Measurements from ENCODE around the gene MRPL36.

MRPL36 gene

GRCh38 chr5:1827025-1827885 lies 27.6 kb upstream of the MRPL36 start:
- Histone ChIP-seq H3K36me3 (peaks cover 17 to 49% (median 39%) of the 10 kb centered on the region in 11 experiments), H4K20me1 (peaks cover 0 to 60% (median 14%) of the 10 kb centered on the region in 11 experiments; a peak in 11 of 22 replicates), H3K9me3 (replicated peaks in 1 of 11) (no peaks in the 10 kb centered on the region), H3K27ac (no peak overlapping the region), H3K27me3 (peaks cover 0 to 15% (median 0%) of the 10 kb centered on the region in 11 experiments; a peak in 4 of 22 replicates), H3K9ac (no peak overlapping the region), H3K4me3 (no peak overlapping the region), H3K4me2 (peak overlapping the region in 4 of 11 experiments; percentile 18 to 34 (median 21); a peak in 5 of 22 replicates), H3K4me1 (peaks cover 4 to 23% (median 16%) of the 10 kb centered on the region in 10 experiments; a peak in 17 of 20 replicates)
- TF ChIP-seq Cebpa-rat (IDR thresholded peaks at IDR 0.05): no peak

- H3K27me3 ChIP-seq: peaks cover 0 to 6% (median 0%) of the 10 kb centered on the region in 11 experiments; a peak in 2 of 22 replicates
- H3K36me3 ChIP-seq: peaks cover 25 to 57% (median 48%) of the 10 kb centered on the region in 11 experiments
- H3K9ac ChIP-seq: no peak overlapping the region
- H3K9me3 ChIP-seq (replicated peaks in 1 of 11): no peaks in the 10 kb centered on the region
- no peak overlapping the region for H3K4me3 ChIP-seq
- H3K27ac ChIP-seq: no peak overlapping the region
- TF ChIP-seq Cebpa-rat (IDR thresholded peaks at IDR 0.05): no peak
- H4K20me1 ChIP-seq: peaks cover 0 to 63% (median 17%) of the 10 kb centered on the region in 11 experiments; a peak in 14 of 22 replicates
- H3K4me2 ChIP-seq: no peak overlapping the region
- peaks cover 0 to 14% (median 7%) of the 10 kb centered on the region in 10 experiments; a peak in 15 of 20 replicates for H3K4me1 ChIP-seq
These were observed 26.8 kb upstream of the MRPL36 start for GRCh38 chr5:1826235-1826980.

- peaks cover 38 to 70% (median 60%) of the 10 kb centered on the region in 11 experiments for H3K36me3 ChIP-seq
- H3K27ac ChIP-seq: no peak overlapping the region
- H4K20me1 ChIP-seq: peaks cover 0 to 67% (median 22%) of the 10 kb centered on the region in 11 experiments; a peak in 16 of 22 replicates
- H3K27me3 ChIP-seq: no peaks in the 10 kb centered on the region; a peak in 1 of 22 replicates
- H3K4me3 ChIP-seq: no peak overlapping the region
- H3K9me3 ChIP-seq (replicated peaks in 1 of 11): no peaks in the 10 kb centered on the region
- no peak for TF ChIP-seq Cebpa-rat (IDR thresholded peaks at IDR 0.05)
- H3K9ac ChIP-seq: no peak overlapping the region
- H3K4me1 ChIP-seq: peaks cover 0 to 6% (median 0%) of the 10 kb centered on the region in 10 experiments; a peak in 1 of 20 replicates
- H3K4me2 ChIP-seq: no peak overlapping the region
These were observed 25.5 kb upstream of the MRPL36 start for GRCh38 chr5:1824903-1825841.

GRCh38 chr5:1824109-1824821 lies 24.6 kb upstream of the MRPL36 start:
- H3K4me2 ChIP-seq: no peak overlapping the region
- peaks cover 0 to 73% (median 31%) of the 10 kb centered on the region in 11 experiments; a peak in 18 of 22 replicates for H4K20me1 ChIP-seq
- no peak overlapping the region for H3K4me3 ChIP-seq
- peaks cover 47 to 79% (median 69%) of the 10 kb centered on the region in 11 experiments for H3K36me3 ChIP-seq
- H3K4me1 ChIP-seq: peaks cover 0 to 6% (median 0%) of the 10 kb centered on the region in 10 experiments; a peak in 1 of 20 replicates
- H3K9me3 ChIP-seq (replicated peaks in 1 of 11): no peaks in the 10 kb centered on the region
- TF ChIP-seq Cebpa-rat (IDR thresholded peaks at IDR 0.05): no peak
- H3K27ac ChIP-seq: no peak overlapping the region
- H3K27me3 ChIP-seq: no peaks in the 10 kb centered on the region
- H3K9ac ChIP-seq: no peak overlapping the region

GRCh38 chr5:1823381-1824034 lies 23.9 kb upstream of the MRPL36 start:
- H4K20me1 ChIP-seq: peaks cover 0 to 78% (median 32%) of the 10 kb centered on the region in 11 experiments; a peak in 18 of 22 replicates
- TF ChIP-seq Cebpa-rat (IDR thresholded peaks at IDR 0.05): no peak
- no peak overlapping the region for H3K9ac ChIP-seq
- H3K27me3 ChIP-seq: no peaks in the 10 kb centered on the region
- H3K4me2 ChIP-seq: no peak overlapping the region
- H3K4me3 ChIP-seq: no peak overlapping the region
- H3K36me3 ChIP-seq: peaks cover 54 to 86% (median 76%) of the 10 kb centered on the region in 11 experiments
- peaks cover 0 to 7% (median 5%) of the 10 kb centered on the region in 11 experiments; a peak in 8 of 22 replicates for H3K9me3 ChIP-seq (replicated peaks in 1 of 11)
- H3K4me1 ChIP-seq: peaks cover 0 to 6% (median 0%) of the 10 kb centered on the region in 10 experiments; a peak in 2 of 20 replicates
- H3K27ac ChIP-seq: no peak overlapping the region

- Histone ChIP-seq H3K27ac (no peak overlapping the region), H3K27me3 (no peaks in the 10 kb centered on the region), H3K9me3 (replicated peaks in 1 of 11) (peaks cover 0 to 13% (median 7%) of the 10 kb centered on the region in 11 experiments; a peak in 8 of 22 replicates), H3K4me3 (no peak overlapping the region), H3K4me1 (no peaks in the 10 kb centered on the region; a peak in 1 of 20 replicates), H4K20me1 (peaks cover 0 to 72% (median 36%) of the 10 kb centered on the region in 11 experiments; a peak in 18 of 22 replicates), H3K4me2 (no peak overlapping the region), H3K9ac (no peak overlapping the region), H3K36me3 (peaks cover 71 to 99% (median 89%) of the 10 kb centered on the region in 11 experiments)
- TF ChIP-seq Cebpa-rat (IDR thresholded peaks at IDR 0.05): no peak
These were observed 22.2 kb upstream of the MRPL36 start for GRCh38 chr5:1821862-1822261.

GRCh38 chr5:1820926-1821325 lies 21.3 kb upstream of the MRPL36 start:
- no peak overlapping the region for H3K27ac ChIP-seq
- peaks cover 80 to 99% (median 95%) of the 10 kb centered on the region in 11 experiments for H3K36me3 ChIP-seq
- no peak for TF ChIP-seq Cebpa-rat (IDR thresholded peaks at IDR 0.05)
- no peak overlapping the region for H3K9ac ChIP-seq
- H4K20me1 ChIP-seq: peaks cover 0 to 70% (median 38%) of the 10 kb centered on the region in 11 experiments; a peak in 17 of 22 replicates
- H3K9me3 ChIP-seq (replicated peaks in 1 of 11): peaks cover 0 to 13% (median 7%) of the 10 kb centered on the region in 11 experiments; a peak in 8 of 22 replicates
- H3K4me1 ChIP-seq: no peaks in the 10 kb centered on the region; a peak in 1 of 20 replicates
- H3K4me3 ChIP-seq: no peak overlapping the region
- peaks cover 0 to 4% (median 0%) of the 10 kb centered on the region in 11 experiments; a peak in 1 of 22 replicates for H3K27me3 ChIP-seq
- H3K4me2 ChIP-seq: no peak overlapping the region

Data from BLaER1 treated with 17β-estradiol and CSF1 and Interleukin-3, amounts not matched to agents 10 nM and 100 nM (cell line).